Measurements from ENCODE around the gene TPPP2.
"Not testable (repeated sequence)": the region's sequence is repeated elsewhere in the genome, so short reads cannot be mapped to it uniquely, and the experiment has no call there.

TPPP2 gene

GRCh38 chr14:21029917-21030316 lies at the start of gene TPPP2:
Gene TPPP2 (plus strand): TSS chr14:21030217. CDS start chr14:21030582, 365 bp downstream.
- in situ Hi-C loops (cut with MboI; ENCODE audit: low sequenced_read_pairs) = no loop called here

- in situ Hi-C loops (cut with MboI; ENCODE audit: low sequenced_read_pairs) = no loop called here
These were observed 49.1 kb upstream of the TPPP2 start for GRCh38 chr14:20980906-20981305.

- in situ Hi-C loops (cut with MboI; ENCODE audit: low sequenced_read_pairs) = no loop called here
These were observed 47.2 kb upstream of the TPPP2 start for GRCh38 chr14:20982646-20983369.

- in situ Hi-C loops (cut with MboI; ENCODE audit: low sequenced_read_pairs) = not testable (repeated sequence)
These were observed 44.4 kb upstream of the TPPP2 start for GRCh38 chr14:20985650-20986049.

- in situ Hi-C loops (cut with MboI; ENCODE audit: low sequenced_read_pairs) = no loop called here
These were observed 43.2 kb upstream of the TPPP2 start for GRCh38 chr14:20986811-20987210.

- in situ Hi-C loops (cut with MboI; ENCODE audit: low sequenced_read_pairs) = no loop called here
These were observed 41.1 kb upstream of the TPPP2 start for GRCh38 chr14:20988717-20989470.

- in situ Hi-C loops (cut with MboI; ENCODE audit: low sequenced_read_pairs) = no loop called here
These were observed 40.6 kb upstream of the TPPP2 start for GRCh38 chr14:20989471-20989786.

- in situ Hi-C loops (cut with MboI; ENCODE audit: low sequenced_read_pairs) = no loop called here
These were observed 40.0 kb upstream of the TPPP2 start, which contains the start of gene METTL17 for GRCh38 chr14:20989787-20990600. Gene METTL17 (plus strand): TSS chr14:20989980. CDS start chr14:20990003, 23 bp downstream.

- in situ Hi-C loops (cut with MboI; ENCODE audit: low sequenced_read_pairs) = no loop called here
These were observed 33.5 kb upstream of the TPPP2 start for GRCh38 chr14:20996521-20996920.

- in situ Hi-C loops (cut with MboI; ENCODE audit: low sequenced_read_pairs) = no loop called here
These were observed 32.9 kb upstream of the TPPP2 start for GRCh38 chr14:20997115-20997514.

- in situ Hi-C loops (cut with MboI; ENCODE audit: low sequenced_read_pairs) = no loop called here
These were observed 32.5 kb upstream of the TPPP2 start for GRCh38 chr14:20997564-20997963.

- in situ Hi-C loops (cut with MboI; ENCODE audit: low sequenced_read_pairs) = no loop called here
These were observed 31.9 kb upstream of the TPPP2 start for GRCh38 chr14:20998139-20998538.

- in situ Hi-C loops (cut with MboI; ENCODE audit: low sequenced_read_pairs) = no loop called here
These were observed 31.2 kb upstream of the TPPP2 start, which contains the start of gene SLC39A2 for GRCh38 chr14:20998674-20999366. Gene SLC39A2 (plus strand): TSS chr14:20999293. CDS start chr14:20999447, 154 bp downstream.

GRCh38 chr14:20999591-20999990 lies 30.4 kb upstream of the TPPP2 start:
- in situ Hi-C loops (cut with MboI; ENCODE audit: low sequenced_read_pairs) = no loop called here

- in situ Hi-C loops (cut with MboI; ENCODE audit: low sequenced_read_pairs) = no loop called here
These were observed 28.8 kb upstream of the TPPP2 start for GRCh38 chr14:21001218-21001617.

GRCh38 chr14:21003788-21004346 lies 26.1 kb upstream of the TPPP2 start:
- in situ Hi-C loops (cut with MboI; ENCODE audit: low sequenced_read_pairs) = no loop called here

- in situ Hi-C loops (cut with MboI; ENCODE audit: low sequenced_read_pairs) = loop anchor here (5.0 kb wide), 1 partner anchor 93 kb away; the partner anchor contains the start of gene TMEM253
These were observed 20.3 kb upstream of the TPPP2 start for GRCh38 chr14:21009721-21010120.

- in situ Hi-C loops (cut with MboI; ENCODE audit: low sequenced_read_pairs) = loop anchor here (5.0 kb wide), 1 partner anchor 91 kb away; the partner anchor contains the start of gene TMEM253
These were observed 18.9 kb upstream of the TPPP2 start for GRCh38 chr14:21011136-21011535.

- in situ Hi-C loops (cut with MboI; ENCODE audit: low sequenced_read_pairs) = loop anchor here (5.0 kb wide), 1 partner anchor 88 kb away; the partner anchor contains the start of gene TMEM253
These were observed 15.2 kb upstream of the TPPP2 start for GRCh38 chr14:21014761-21015190.

- in situ Hi-C loops (cut with MboI; ENCODE audit: low sequenced_read_pairs) = no loop called here
These were observed 14.7 kb upstream of the TPPP2 start for GRCh38 chr14:21015312-21015711.

All from HL-60/S4 treated with phorbol 12-myristate 13-acetate at 8.2 ng/mL for 4 days and 3 days (cell line).